Omental fat pad (tissue), 4 donors: ENCODE measurements around the gene EIF4E2. TPM values are rescaled to one million over a fixed set of nuclear protein-coding genes. Genes with fewer than 3 reads are reported as not detected.

ENCODE experiments used
- ATAC-seq: fragments of 150-250 bp; one replicate; pipeline ENCODE4 v1.9.1; 2016; ENCODE audit warnings: mild to moderate bottlenecking, moderate library complexity; ENCODE audit not compliant: low FRiP score
- DNase-seq: peaks from one replicate; pipeline ENCODE4 v3.0.0-alpha.2; 2019; ENCODE audit warnings: low spot score
- total RNA-seq, 4 donors: library from RNA; depleted of rRNA; stranded (reverse); fragments of >200 nt; gene quantifications; one replicate each; pipeline ENCODE4 v1.1.0, GENCODE V29; 2016
- TF ChIP-seq, protein P1 (sequence below), 3 donors: fragments of 450-650 bp; IDR thresholded peaks; one replicate each; pipeline ENCODE4 v1.5.1; 2016 to 2017; ENCODE audit warnings: antibody characterized with exemption in 3 of 3, mild to moderate bottlenecking in 3 of 3, moderate library complexity in 2 of 3

Gene EIF4E2
- total RNA-seq, 4 donors from 2014 or later: 32.2 to 45.4 (median 37.8) TPM

DNA sequence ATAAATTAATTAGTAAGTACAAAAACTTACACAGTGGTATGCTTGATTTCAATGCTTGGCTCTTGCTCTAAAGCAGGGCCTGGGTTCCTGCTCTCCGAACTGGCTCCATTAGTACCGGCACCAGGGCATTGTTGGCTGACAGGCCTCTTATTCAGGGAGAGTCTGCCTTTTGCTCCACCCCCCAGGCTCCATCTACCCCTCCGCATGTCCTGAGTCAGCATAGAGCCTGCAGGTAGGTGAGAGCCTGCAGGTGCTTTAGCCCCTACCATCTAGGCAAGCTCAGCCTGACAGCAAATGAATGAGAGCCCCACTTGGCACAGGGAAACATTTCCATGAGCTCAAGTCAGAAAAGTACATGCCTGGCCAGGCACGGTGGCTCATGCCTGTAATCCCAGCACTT is 47.8 kb downstream of the EIF4E2 start:
- ATAC-seq: no peak
- TF ChIP-seq, protein P1, sequence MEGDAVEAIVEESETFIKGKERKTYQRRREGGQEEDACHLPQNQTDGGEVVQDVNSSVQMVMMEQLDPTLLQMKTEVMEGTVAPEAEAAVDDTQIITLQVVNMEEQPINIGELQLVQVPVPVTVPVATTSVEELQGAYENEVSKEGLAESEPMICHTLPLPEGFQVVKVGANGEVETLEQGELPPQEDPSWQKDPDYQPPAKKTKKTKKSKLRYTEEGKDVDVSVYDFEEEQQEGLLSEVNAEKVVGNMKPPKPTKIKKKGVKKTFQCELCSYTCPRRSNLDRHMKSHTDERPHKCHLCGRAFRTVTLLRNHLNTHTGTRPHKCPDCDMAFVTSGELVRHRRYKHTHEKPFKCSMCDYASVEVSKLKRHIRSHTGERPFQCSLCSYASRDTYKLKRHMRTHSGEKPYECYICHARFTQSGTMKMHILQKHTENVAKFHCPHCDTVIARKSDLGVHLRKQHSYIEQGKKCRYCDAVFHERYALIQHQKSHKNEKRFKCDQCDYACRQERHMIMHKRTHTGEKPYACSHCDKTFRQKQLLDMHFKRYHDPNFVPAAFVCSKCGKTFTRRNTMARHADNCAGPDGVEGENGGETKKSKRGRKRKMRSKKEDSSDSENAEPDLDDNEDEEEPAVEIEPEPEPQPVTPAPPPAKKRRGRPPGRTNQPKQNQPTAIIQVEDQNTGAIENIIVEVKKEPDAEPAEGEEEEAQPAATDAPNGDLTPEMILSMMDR (IDR thresholded peaks at IDR 0.05): no peak
- DNase-seq: no peak

DNA sequence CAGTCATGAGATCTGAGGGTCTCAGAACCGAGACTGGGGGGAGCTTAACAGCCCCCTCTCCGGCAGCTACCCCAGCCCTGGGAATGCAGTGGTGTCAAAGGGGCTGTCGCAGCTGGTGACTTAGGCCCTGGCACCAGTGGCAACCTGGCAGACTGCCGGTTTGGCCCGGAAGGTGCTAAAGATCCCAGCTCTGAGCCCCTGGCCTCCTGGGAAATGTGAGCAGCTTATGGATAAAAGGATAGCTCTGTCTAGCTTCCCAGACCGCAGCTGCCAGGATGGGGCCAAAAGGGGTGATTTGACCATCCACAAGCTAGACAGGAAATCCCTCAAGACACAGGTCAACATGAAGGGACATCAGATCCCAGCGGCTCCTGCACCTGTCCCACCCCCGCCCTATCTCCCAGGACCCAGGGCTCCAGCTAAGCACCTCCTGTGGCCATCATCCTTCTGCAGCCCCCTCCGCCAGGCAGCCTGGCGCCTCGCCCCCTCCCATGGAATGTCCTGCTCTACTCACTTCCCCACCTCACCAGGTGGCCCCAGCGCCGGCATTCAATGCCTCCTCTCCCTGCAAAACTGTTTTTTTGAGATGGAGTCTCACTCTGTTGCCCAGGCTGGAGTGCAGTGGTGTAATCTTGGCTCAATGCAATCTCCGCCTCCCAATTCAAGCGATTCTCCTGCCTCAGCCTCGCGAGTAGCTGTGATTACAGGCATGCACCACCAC is 49.7 kb downstream of the EIF4E2 start:
- ATAC-seq (no peak), DNase-seq (no peak)
- TF ChIP-seq, protein P1 (IDR thresholded peaks at IDR 0.05): no peak

DNA sequence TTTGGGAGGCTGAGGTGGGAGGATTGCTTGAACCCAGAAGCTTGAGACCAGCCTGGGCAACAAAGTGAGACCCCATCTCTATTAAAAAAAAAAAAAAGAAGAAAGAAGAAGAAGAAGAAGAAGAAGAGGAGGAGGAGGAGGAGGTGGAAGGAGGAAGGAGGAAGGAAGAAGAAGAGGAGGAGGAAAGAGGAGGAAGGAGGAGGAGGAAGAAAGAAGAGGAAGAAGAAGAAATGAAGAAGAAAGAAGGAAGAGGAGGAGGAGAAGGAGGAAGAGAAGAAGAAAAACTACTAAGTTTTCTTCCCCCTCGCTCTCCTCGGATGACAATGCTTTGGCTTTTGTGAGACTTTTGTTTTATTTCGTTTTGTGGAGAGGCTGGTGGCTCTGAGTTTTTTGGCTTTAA is 52.8 kb downstream of the EIF4E2 start:
- no peak for DNase-seq
- TF ChIP-seq, protein P1 (IDR thresholded peaks at IDR 0.05): no peak

DNA sequence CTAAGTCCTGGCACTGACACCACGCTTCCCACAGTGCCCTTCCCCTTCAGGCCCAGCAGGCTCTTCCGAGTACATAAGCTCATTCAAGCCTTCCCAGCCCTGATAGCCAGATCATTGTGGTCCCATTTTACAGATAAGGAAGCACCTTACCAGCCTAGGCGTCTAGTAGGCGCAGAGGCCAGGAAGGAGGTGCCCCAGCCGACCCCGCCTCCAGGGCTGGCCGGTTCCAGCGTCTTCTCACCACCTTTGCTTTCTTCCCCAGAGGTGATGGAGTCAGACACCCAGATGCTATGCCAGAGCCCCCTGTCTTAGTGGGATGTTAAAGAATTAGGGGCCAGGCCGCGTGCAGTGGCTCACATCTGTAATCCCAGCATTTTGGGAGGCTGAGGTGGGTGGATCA is 54.0 kb downstream of the EIF4E2 start:
- TF ChIP-seq, protein P1 (IDR thresholded peaks at IDR 0.05): no peak
- ATAC-seq (no peak), DNase-seq (no peak)

More for the DNA sequence above, 52.8 kb downstream of the EIF4E2 start:
- ATAC-seq: no peak

DNA sequence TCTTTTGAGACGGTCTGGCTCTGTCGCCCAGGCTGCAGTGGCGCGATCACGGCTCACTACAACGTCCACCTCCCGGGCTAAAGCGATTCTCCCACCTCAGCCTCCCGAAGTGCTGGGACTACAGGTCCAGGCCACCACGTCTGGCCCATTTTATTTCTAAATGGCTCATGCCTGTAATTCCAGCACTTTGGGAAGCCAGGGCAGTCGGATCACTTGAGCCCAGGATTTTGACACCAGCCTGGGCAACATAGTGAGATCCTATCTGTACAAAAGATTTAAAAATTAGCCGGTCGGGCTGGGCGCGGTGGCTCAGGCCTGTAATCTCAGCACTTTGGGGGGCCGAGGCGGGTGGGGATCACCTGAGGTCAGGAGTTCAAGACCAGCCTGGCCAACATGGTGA is 56.5 kb downstream of the EIF4E2 start:
- ATAC-seq (no peak), DNase-seq (no peak)
- TF ChIP-seq, protein P1 (IDR thresholded peaks at IDR 0.05): no peak

DNA sequence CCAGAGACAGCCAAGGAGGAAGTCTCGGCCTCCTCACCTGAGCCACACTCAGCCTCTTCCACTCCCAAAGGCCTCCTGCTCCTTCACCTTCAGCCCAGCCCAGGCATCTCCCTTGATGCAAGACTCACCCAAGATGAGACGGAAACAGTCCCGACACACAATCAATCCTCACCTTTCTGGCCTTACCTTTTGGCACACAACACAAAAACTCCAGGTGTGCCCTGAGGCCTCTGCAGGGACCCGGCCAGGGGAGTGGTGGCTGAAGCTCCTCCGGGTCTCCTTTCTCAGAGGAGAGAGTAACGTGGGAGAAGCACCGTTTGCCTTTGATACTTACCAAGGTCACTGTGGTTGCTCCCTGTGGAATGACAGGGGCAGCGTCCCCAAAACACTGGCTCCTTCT is 59.1 kb downstream of the EIF4E2 start:
- DNase-seq (no peak), ATAC-seq (no peak)
- TF ChIP-seq, protein P1 (IDR thresholded peaks at IDR 0.05): no peak

DNA sequence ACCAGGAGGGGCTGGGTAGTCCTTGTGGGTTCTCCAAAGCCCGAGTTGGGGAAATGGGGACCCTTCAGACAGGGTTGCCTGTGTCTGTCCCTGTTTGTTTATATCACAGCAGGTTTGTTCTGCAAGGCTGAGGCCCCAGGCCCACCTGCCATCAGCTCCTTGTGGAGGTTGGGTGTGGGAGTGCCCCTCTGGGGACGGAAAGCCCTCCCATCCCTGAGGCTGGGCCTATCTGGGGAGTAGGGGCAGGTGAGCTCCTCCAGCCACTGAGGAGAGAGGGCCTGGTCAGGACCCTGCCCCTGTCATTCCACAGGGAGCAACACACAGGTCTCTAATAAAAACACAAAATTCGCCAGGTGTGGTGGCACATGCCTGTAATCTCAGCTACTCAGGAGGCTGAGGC is 59.6 kb downstream of the EIF4E2 start:
- ATAC-seq (no peak), DNase-seq (no peak)
- TF ChIP-seq, protein P1 (IDR thresholded peaks at IDR 0.05): no peak
